ENCODE measurements around the gene GNAO1.

The GNAO1 gene

DNA sequence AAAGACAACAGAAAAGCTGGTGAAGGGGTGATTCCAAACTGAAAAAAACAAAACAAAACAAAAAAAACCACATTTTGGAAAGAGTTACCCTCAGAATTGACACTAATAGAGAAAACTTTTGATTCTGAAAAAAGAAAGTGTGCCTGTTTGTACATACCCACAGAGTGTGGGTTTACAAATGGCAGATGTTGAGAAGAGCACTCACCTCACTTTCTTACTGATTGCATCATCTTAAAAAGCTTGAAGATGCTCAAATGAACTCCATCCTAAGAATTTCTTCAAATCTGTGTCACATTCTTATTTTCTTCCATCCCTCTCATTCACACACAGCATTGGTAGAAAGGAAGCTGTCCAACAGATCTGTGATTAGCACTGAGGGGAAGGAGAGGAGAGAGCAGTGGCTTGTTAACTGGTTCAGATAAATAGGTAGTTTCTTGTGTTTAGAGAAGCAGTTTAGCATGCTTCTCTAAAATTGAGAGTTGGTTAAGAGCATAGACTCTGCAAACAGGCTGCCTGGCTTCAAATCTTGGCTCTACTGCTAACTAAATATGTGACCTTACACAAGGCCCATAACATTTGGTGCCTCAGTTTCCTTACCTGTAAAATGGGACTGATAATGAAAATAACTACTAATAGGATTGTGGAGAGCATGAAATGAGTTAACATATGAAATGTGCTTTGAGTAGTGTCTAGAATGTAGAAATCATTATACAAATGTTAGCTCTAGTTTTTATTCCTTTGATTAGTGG is 6.9 kb downstream of the GNAO1 start:
- no peak for DNase-seq

DNA sequence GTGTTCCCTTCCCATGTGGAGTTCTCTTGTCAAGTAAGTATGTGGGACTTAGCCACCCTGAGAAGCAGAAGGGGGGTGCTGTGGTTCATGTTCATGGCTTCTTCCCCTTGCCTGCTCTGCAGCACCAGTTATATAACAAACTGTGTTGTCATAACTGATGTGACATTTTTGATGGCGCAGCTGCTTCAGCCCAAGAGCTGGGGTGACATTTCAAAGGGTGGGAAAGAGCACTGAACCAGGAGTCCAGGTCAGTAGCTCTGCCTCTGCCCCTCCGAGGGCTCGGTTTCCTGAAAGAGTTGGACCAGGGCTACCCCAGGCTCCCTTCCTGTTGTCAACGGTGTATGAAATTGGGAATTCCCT is 7.4 kb downstream of the GNAO1 start:
- no peak for DNase-seq

DNA sequence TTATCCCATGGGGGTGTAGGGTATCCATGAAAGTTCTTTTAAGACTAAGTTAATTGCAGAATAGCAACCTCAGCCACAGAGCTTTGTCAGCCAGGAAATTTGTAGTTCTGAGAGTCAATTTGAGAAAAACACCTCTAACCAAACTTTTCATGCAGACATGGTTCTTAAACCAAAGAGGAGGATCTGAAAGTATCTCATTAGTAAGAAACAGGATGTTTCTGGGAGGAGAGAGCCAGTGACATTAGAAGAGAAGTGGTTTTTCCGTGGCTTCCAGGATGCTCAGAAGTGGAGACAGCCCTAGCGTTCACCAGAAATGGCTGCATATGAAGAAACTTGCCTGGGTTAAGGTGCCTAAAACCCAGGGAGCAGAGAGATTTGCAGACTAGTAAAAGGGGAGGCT is 7.9 kb downstream of the GNAO1 start:
- no peak for DNase-seq

GRCh38 chr16:56201030-56201429 is 9.7 kb downstream of the GNAO1 start:
- no peak for DNase-seq

DNA sequence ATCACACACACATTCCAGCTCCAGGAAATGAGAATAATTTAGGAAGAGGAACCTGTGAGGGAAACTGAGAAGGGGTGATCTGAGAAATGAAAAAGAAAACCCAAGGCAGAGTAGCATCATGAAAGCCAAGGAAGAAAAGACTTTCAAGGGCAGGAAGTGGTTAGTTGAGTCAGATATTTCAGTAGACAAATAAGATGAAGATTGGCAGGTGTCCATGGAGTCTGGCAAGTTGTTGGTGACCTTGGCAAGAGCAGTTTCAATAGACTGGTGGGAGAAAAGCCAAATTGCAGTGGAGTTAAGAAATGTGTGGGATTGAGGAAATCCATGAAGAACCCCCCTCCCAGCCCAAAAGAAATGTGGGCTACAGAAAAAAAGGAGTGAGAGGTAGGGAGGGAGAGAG is 10.7 kb downstream of the GNAO1 start:
- no peak for DNase-seq

DNA sequence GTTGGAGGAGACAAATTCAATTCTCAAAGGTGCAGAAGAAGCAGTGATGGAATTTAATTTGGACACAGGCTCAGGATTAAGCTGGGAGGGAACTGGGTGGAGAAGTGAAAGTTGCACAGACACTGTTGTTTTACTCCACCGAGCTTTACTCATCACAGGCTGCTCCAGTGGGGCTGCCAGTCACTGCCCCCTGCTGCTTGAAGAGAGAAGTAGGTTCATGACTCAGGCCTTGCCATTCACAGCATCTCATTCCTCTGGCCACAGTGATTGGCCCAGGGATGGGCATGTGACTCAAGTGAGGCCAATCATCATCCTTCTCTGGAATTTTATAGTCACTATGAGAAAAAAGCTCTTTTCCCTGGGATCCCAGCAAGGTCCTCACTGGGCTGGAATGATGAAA is 11.8 kb downstream of the GNAO1 start:
- peak; percentile 34 for DNase-seq

DNA sequence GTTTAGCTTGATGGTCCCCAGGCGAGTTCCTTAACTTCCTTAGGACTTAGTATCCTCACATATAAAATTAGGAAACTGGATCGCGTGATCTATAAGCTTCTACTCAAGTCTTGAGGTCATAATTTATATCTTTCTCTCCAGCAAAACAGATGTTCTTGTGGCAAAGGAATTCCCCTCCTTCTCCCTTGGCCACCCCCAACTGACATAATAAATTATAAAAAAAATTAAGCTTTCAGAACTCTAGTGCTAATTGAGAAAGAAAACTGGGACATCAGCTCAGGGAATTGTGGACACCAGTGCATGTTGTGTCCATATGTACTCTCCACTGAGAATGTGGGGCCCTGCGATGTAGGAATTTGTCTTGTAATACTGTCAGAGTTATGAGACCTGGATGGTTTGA is 13.5 kb downstream of the GNAO1 start:
- DNase-seq: no peak

DNA sequence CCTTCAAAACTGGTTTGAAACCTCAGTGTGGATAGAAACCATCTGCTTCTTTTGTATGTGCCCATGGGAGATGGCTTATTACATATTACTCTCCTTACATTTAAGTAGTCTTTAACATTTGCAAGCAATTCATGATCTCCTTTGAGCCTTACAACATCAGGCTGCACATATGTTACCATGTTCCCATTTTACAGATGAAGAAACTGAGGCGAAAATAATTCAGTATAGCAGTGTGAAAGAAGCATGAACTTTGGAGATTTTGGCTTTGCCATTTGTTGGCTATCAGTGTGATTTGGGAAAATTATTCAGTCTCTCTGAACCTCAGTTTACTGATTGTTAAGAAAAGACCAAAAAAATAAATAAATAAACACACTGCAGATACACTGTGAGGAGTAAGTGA is 15.7 kb downstream of the GNAO1 start:
- DNase-seq: no peak

- no peak for DNase-seq
These were observed 16.1 kb downstream of the GNAO1 start for GRCh38 chr16:56207421-56207820.

DNA sequence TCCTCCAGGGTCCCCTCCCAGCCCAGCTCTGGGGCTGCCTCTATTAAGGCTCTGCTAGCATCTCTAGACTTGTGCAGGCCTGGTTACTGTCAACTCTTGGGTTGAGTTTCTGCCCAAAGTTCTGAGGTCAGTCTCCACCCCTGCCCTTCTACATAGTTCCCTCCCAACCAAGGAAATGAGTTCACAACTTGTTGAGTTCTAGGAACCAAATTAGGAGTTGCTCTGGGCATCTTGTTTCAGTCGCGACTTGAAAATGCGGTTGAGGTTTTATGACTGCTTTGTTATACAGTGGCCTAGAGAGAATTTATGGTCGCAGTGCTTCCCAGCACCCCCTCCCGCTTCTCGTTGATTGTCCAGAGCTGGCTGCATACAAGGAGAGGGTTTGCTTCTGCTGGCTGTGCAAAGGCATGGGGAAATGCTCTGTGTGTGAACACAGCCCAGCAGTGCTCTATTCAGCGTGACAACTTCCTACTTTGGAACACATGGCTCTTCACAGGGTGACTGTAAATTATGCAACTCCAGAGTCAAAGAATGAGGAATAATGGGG is 20.2 kb downstream of the GNAO1 start:
- no peak for DNase-seq

DNA sequence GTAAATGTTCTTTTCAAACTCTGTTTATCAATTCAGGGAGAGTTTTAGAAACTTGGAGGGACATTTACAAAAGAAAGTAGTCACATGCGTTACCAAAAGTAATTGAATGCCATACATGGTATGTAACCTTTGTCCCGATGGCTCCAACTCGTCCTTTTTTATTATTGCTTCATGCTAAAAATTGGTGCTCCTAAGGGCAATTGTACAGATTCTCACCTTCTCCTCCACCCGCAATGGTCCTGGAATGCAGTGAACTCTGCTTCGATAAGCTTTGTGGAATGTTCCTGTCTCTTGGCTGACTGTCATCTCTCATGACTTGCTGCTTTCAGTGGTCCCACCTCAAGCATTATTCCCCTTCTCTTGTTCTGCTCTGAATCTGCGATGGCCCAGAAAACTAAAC is 20.9 kb downstream of the GNAO1 start:
- no peak for DNase-seq

DNA sequence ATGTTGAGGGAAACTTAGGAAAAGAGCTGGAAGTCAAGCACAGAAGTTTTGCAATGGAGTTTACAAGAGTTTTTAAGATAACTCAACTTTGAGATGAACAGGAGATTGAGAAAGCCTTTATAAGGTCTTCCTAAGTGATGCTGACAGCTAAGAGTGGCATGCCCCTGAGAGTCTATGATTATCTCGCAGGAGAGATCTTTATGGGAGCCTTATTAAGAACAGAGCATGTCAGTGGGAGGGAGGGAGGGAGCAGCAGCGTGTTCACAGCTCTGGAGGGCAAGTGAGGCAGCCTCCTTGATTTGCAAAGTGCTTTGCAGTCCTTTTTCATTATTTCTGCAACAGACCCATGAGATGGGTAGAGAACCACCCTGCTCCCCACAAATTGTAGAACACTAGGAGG is 30.7 kb downstream of the GNAO1 start:
- DNase-seq: no peak

- DNase-seq: no peak
These were observed 31.2 kb downstream of the GNAO1 start for GRCh38 chr16:56222474-56222997.

- no peak for DNase-seq
These were observed 33.9 kb downstream of the GNAO1 start for GRCh38 chr16:56225017-56225742.

GRCh38 chr16:56226187-56226586 is 34.9 kb downstream of the GNAO1 start:
- DNase-seq: no peak

DNA sequence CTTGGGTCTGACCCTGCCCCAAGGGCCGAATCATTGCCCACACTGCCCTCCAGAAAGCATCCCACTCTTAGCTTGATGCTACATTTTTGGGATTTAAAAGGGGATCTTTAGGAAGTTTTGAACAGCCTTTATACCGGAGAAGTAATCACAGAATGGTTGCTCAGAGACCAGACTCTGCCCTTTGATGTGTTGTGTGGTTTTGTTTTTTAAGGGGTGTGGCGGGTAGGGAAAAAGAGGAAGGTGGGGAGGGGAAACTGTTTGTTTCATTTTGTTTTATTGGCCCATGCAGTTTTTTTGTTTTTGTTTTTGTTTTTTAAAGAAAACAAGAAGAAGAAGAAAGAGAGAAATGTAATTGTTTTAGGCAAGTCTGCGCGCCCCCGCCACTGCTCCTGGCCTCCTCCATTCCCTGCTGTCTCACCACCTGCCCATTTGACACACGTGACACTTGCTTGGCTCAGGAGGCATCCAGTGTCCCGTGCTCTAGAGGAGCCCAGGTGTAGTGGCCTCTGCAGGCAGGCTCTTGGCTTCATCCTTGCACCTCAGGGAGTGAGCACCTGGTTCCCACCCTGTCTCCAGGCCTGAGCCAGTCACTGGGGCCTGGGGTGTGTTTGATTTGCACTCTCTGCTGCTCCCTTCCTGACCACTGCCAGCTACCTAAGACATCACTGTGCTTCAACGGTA is 35.7 kb downstream of the GNAO1 start:
- no peak for DNase-seq

DNA sequence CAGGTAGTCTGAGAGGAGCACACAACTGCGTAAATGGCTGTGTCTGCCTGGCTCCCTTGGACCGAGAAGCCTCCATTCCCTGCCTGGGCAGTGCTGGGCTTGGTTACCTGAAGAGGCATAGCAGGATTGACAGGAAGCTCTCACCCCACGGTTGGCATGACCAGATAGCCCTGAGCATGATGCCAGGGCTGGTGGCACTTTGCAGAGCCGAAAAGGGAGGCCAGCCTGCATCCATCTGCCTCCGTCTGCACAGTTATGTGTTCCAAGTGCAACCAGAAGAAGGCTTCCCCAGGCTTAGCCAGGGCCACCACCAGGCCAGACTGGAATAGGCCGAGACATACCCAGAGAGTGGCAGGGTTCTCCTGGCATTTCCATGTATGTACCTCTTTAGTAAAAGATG is 36.6 kb downstream of the GNAO1 start:
- DNase-seq: no peak

DNA sequence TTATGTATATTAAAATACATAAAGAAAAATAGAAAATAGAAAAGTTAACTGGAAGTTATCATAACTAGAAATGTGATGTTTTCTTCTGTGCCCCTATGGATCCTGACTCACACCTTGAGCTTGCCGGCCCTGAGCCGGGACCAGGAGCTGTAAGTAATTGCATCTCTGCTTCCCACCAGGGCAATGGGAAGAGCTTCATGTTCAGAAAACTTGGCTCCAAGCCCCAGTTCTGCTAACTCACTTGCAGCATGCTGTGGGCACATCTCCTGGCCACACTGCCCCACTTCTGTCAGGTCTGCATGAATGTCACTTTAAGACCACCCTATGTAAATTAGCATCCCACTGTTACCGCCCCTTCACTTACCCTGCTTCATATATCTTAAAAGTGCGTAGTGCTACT is 37.2 kb downstream of the GNAO1 start:
- no peak for DNase-seq

- no peak for DNase-seq
These were observed 42.7 kb downstream of the GNAO1 start for GRCh38 chr16:56233795-56234566.

GRCh38 chr16:56234737-56235136 is 43.4 kb downstream of the GNAO1 start:
- no peak for DNase-seq

- DNase-seq: no peak
These were observed 46.2 kb downstream of the GNAO1 start for GRCh38 chr16:56237451-56237930.

DNA sequence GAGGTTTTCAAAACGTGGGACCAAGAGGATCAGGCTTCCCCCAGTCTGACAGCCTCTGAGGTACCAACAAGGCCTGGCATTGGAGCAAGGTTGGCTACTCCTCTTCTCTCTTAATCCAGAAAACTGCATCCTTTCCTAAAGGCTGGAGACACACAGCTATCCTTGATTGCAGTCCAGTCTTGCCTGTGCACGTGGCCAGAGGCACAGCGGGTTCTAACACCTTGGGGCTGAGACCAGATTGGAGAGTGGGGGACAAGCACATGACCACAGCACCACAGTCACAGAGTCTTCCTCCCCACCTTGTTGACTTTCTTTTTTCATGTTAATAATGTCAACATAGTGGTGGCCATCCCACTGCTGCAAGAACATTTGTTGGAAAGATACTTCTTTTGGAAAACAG is 46.9 kb downstream of the GNAO1 start:
- DNase-seq: no peak

- DNase-seq: no peak
These were observed 50.3 kb downstream of the GNAO1 start for GRCh38 chr16:56241596-56241995.

Measured in stimulated activated CD4-positive, alpha-beta T cell treated with anti-CD3 and anti-CD28 coated beads, Interleukin-12 subunit alpha, Interleukin-12 subunit beta, amount 100 ng/mL, for 4 hours (primary cell).